ENCODE measurements around the gene GRM5.
"Not testable (repeated sequence)": the region's sequence is repeated elsewhere in the genome, so short reads cannot be mapped to it uniquely, and the experiment has no call there.

Gene GRM5

DNA sequence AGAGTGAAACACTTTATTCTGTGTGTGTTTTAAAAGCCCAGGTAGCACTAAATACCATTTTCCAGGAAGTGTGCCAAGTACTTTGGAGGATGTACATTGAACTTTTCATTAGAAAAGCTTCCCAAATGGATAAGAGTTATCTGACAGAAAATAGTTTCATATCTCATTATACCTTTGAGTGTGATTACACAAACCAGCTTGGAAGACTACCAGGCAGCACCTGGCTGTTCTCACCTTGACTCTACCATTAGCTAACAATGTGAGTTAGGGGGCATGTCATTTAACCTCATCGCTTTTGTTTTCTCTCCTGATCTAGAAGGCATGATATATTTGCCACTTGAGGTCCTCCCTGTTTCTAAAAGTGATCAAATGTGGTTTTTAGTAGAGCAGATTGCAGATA is 50.2 kb downstream of the GRM5 start:
- Histone ChIP-seq H3K27me3 (replicated peaks; ENCODE audit: control insufficient read depth, insufficient read depth, low read length) (no peaks in the 10 kb centered on the region), H3K36me3 (ENCODE audit: control insufficient read depth, insufficient read depth, low read length) (no peaks in the 10 kb centered on the region), H3K4me3 (replicated peaks; ENCODE audit: low read depth, low read length) (no peak overlapping the region)
- TF ChIP-seq CTCF (IDR thresholded peaks at IDR 0.05; ENCODE audit: insufficient read depth, low read length, poor library complexity, severe bottlenecking): no peak
- no peak for DNase-seq (ENCODE audit: extremely low read depth, insufficient read length)

- H3K4me3 ChIP-seq (replicated peaks; ENCODE audit: low read depth, low read length); DNase-seq (ENCODE audit: extremely low read depth, insufficient read length); H3K36me3 ChIP-seq (ENCODE audit: control insufficient read depth, insufficient read depth, low read length); H3K27me3 ChIP-seq (replicated peaks; ENCODE audit: control insufficient read depth, insufficient read depth, low read length): not testable (repeated sequence)
These were observed 64.9 kb downstream of the GRM5 start for GRCh38 chr11:89000852-89001251.

- no peak for DNase-seq (ENCODE audit: extremely low read depth, insufficient read length)
These were observed 86.1 kb downstream of the GRM5 start for GRCh38 chr11:88979641-88980040.

GRCh38 chr11:88978992-88979391 is 86.8 kb downstream of the GRM5 start:
- H3K36me3 ChIP-seq (ENCODE audit: control insufficient read depth, insufficient read depth, low read length); H3K27me3 ChIP-seq (replicated peaks; ENCODE audit: control insufficient read depth, insufficient read depth, low read length); DNase-seq (ENCODE audit: extremely low read depth, insufficient read length); H3K4me3 ChIP-seq (replicated peaks; ENCODE audit: low read depth, low read length): not testable (repeated sequence)

More at GRCh38 chr11:88979641-88980040, 86.1 kb downstream of the GRM5 start:
- Histone ChIP-seq H3K27me3 (replicated peaks; ENCODE audit: control insufficient read depth, insufficient read depth, low read length) (no peaks in the 10 kb centered on the region), H3K4me3 (replicated peaks; ENCODE audit: low read depth, low read length) (no peak overlapping the region), H3K36me3 (ENCODE audit: control insufficient read depth, insufficient read depth, low read length) (no peaks in the 10 kb centered on the region)
- TF ChIP-seq CTCF (IDR thresholded peaks at IDR 0.05; ENCODE audit: insufficient read depth, low read length, poor library complexity, severe bottlenecking): no peak

GRCh38 chr11:88975441-88975840 is 90.3 kb downstream of the GRM5 start:
- DNase-seq (ENCODE audit: extremely low read depth, insufficient read length); H3K36me3 ChIP-seq (ENCODE audit: control insufficient read depth, insufficient read depth, low read length): not testable (repeated sequence)

DNA sequence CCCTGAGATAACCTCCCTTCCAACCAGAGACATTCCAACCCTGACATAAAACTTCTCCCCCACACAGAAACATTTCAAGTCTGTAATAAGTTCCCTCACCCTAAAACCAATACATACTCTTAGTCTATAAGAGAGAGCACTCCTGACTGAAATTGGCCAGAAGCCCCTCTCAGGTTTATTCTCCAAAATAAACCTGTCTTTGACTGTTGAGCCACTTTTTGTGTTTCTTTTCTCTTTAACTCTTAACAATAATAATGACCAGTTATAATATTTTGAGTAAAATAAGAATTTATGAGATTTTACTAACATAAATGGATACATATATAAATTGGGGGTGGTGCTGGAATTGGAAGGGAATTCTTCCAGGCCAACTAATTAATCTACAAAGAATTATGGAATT is 93.6 kb downstream of the GRM5 start:
- H3K36me3 ChIP-seq (ENCODE audit: control insufficient read depth, insufficient read depth, low read length): no peaks in the 10 kb centered on the region
- no peaks in the 10 kb centered on the region for H3K27me3 ChIP-seq (replicated peaks; ENCODE audit: control insufficient read depth, insufficient read depth, low read length)
- no peak overlapping the region for H3K4me3 ChIP-seq (replicated peaks; ENCODE audit: low read depth, low read length)
- no peak for DNase-seq (ENCODE audit: extremely low read depth, insufficient read length)
- TF ChIP-seq CTCF (IDR thresholded peaks at IDR 0.05; ENCODE audit: insufficient read depth, low read length, poor library complexity, severe bottlenecking): no peak

More at GRCh38 chr11:88975441-88975840, 90.3 kb downstream of the GRM5 start:
- not testable (repeated sequence) for H3K27me3 ChIP-seq (replicated peaks; ENCODE audit: control insufficient read depth, insufficient read depth, low read length); H3K4me3 ChIP-seq (replicated peaks; ENCODE audit: low read depth, low read length)

GRCh38 chr11:88961621-88962020 is 104.2 kb downstream of the GRM5 start:
- not testable (repeated sequence) for H3K4me3 ChIP-seq (replicated peaks; ENCODE audit: low read depth, low read length); DNase-seq (ENCODE audit: extremely low read depth, insufficient read length); H3K27me3 ChIP-seq (replicated peaks; ENCODE audit: control insufficient read depth, insufficient read depth, low read length); H3K36me3 ChIP-seq (ENCODE audit: control insufficient read depth, insufficient read depth, low read length)

- not testable (repeated sequence) for H3K4me3 ChIP-seq (replicated peaks; ENCODE audit: low read depth, low read length); H3K36me3 ChIP-seq (ENCODE audit: control insufficient read depth, insufficient read depth, low read length); DNase-seq (ENCODE audit: extremely low read depth, insufficient read length); H3K27me3 ChIP-seq (replicated peaks; ENCODE audit: control insufficient read depth, insufficient read depth, low read length)
These were observed 105.9 kb downstream of the GRM5 start for GRCh38 chr11:88959857-88960256.

All from GM06990 (cell line).